B cell (primary cell): ENCODE measurements around the gene CFAP65. TPM values are rescaled to one million over a fixed set of nuclear protein-coding genes. Genes with fewer than 3 reads are reported as not detected.

Experiments
- ATAC-seq: fragments of 200-7000 bp; cut with Tn5 transposase; one replicate; pipeline ENCODE4 v1.10.0; 2021; ENCODE audit warnings: low read depth, mild to moderate bottlenecking, moderate number of reproducible peaks, moderate library complexity
- CTCF ChIA-PET: fragments of 350-600 bp; sonication (Branson Sonifier 250); formaldehyde crosslinking; loops from one replicate; lab custom pipeline; 2021; ENCODE audit warnings: antibody characterized with exemption, inconsistent platforms; lab: Charles Lee
- POLR2A ChIA-PET: fragments of 350-600 bp; sonication (Branson Sonifier 250); formaldehyde crosslinking; loops from one replicate; lab custom pipeline; 2021; ENCODE audit warnings: antibody characterized with exemption; lab: Charles Lee
- DNase-seq: peaks from one replicate; pipeline ENCODE4 v3.0.0; 2013
- H2AFZ ChIP-seq: 2 replicates; pipeline ENCODE4 v1.6.1; 2012; ENCODE audit warnings: mild to moderate bottlenecking, low read depth, low read length; ENCODE audit not compliant: insufficient read depth, poor library complexity, severe bottlenecking
- H3K27ac ChIP-seq, 2 donors: 1 replicate in 1 of 2; 2 replicates in 1 of 2; pipeline ENCODE4 v1.5.1; 2012 to 2013; ENCODE audit warnings: low read length in 2 of 2, mild to moderate bottlenecking in 2 of 2, moderate library complexity in 1 of 2
- H3K27me3 ChIP-seq, 4 experiments: fragments of 200-600 bp in 1 of 4; sonication (generic) in 1 of 4; replicated peaks in 1 of 4; 1 replicate in 2 of 4; 2 replicates in 2 of 4; pipeline versions ENCODE4 v1.6.1 to v1.7.0; 2013 to 2016; ENCODE audit warnings: low read length in 3 of 4, mild to moderate bottlenecking in 2 of 4, mixed read lengths in 1 of 4, moderate library complexity in 1 of 4; ENCODE audit not compliant: insufficient read depth in 4 of 4, control insufficient read depth in 3 of 4; ENCODE audit errors: control extremely low read depth in 1 of 4
- H3K36me3 ChIP-seq, 2 experiments: replicated peaks in 1 of 2; 1 replicate in 1 of 2; 2 replicates in 1 of 2; pipeline versions ENCODE4 v1.6.1 to v1.7.1; 2013; ENCODE audit warnings: low read length in 1 of 2; ENCODE audit not compliant: insufficient read depth in 2 of 2, control insufficient read depth in 1 of 2; ENCODE audit errors: control extremely low read depth in 1 of 2, extremely low read depth in 1 of 2
- H3K4me1 ChIP-seq, 2 donors: fragments of 200-600 bp in 1 of 2; sonication (generic) in 1 of 2; 1 replicate in 1 of 2; 2 replicates in 1 of 2; pipeline versions ENCODE4 v1.5.1 to v1.6.1; 2013 to 2017; ENCODE audit warnings: low read length in 2 of 2; ENCODE audit not compliant: control insufficient read depth in 2 of 2, insufficient read depth in 2 of 2
- H3K4me2 ChIP-seq: replicated peaks from 2 replicates; pipeline ENCODE3; 2012; ENCODE audit warnings: mild to moderate bottlenecking, low read depth, low read length; ENCODE audit not compliant: poor library complexity, severe bottlenecking
- H3K4me3 ChIP-seq, 5 experiments: fragments of 200-600 bp in 1 of 5; sonication (generic) in 1 of 5; 1 replicate in 3 of 5; 2 replicates in 2 of 5; pipeline versions ENCODE4 v1.5.1 to v1.7.0; 2011 to 2016; ENCODE audit warnings: low read length in 4 of 5, mild to moderate bottlenecking in 4 of 5, low read depth in 2 of 5, control low read depth in 1 of 5, moderate library complexity in 1 of 5; ENCODE audit not compliant: insufficient read depth in 1 of 5; ENCODE audit errors: control extremely low read depth in 1 of 5, extremely low read depth in 1 of 5
- H3K79me2 ChIP-seq: fragments of 200-600 bp; sonication (generic); one replicate; pipeline ENCODE4 v1.6.0; 2016; ENCODE audit warnings: low read length; ENCODE audit not compliant: control insufficient read depth, insufficient read depth
- H3K9ac ChIP-seq: fragments of 200-600 bp; sonication (generic); 2 replicates; pipeline ENCODE4 v1.6.1; 2017; ENCODE audit warnings: mild to moderate bottlenecking, low read length, moderate library complexity
- H3K9me3 ChIP-seq, 3 donors: one replicate each; pipeline versions ENCODE4 v1.6.1 to v1.7.1; 2013; ENCODE audit warnings: low read length in 2 of 3; ENCODE audit not compliant: control insufficient read depth in 2 of 3, insufficient read depth in 1 of 3; ENCODE audit errors: control extremely low read depth in 1 of 3
- H4K20me1 ChIP-seq: 2 replicates; pipeline ENCODE4 v1.6.0; 2012; ENCODE audit warnings: mild to moderate bottlenecking, low read length; ENCODE audit not compliant: insufficient read depth, control insufficient read depth, poor library complexity, severe bottlenecking
- H3K27ac Mint-ChIP-seq: one replicate; pipeline ENCODE4 v1.8.0; 2021; ENCODE audit warnings: mixed read lengths
- H3K27me3 Mint-ChIP-seq: one replicate; pipeline ENCODE4 v1.8.0; 2021; ENCODE audit warnings: mixed read lengths
- H3K4me1 Mint-ChIP-seq: one replicate; pipeline ENCODE4 v1.8.0; 2021; ENCODE audit warnings: mixed read lengths
- H3K4me3 Mint-ChIP-seq: one replicate; pipeline ENCODE4 v1.8.0; 2021; ENCODE audit warnings: mixed read lengths
- H3K9me3 Mint-ChIP-seq: one replicate; pipeline ENCODE4 v1.8.0; 2022; ENCODE audit warnings: mixed read lengths; ENCODE audit not compliant: insufficient read depth
- EZH2 ChIP-seq: IDR thresholded peaks from 2 replicates; pipeline ENCODE4 v1.6.1; 2012; ENCODE audit warnings: borderline replicate concordance, low read depth, mild to moderate bottlenecking, moderate library complexity, low read length; ENCODE audit not compliant: insufficient read depth, poor library complexity, severe bottlenecking
- WGBS: methylation state at CpG from one replicate; pipeline ENCODE4 v1.1.5; 2013; ENCODE audit warnings: missing lambda C conversion rate; ENCODE audit not compliant: insufficient coverage; 5-methylcytosine and 5-hydroxymethylcytosine counted together
- intact Hi-C: fragments of 100-400 bp; cut with micrococcal nuclease; formaldehyde crosslinking; loops from one replicate; pipeline ENCODE4 v1.10.0; 2022
- polyA plus RNA-seq: library from polyadenylated mRNA; depleted of rRNA; stranded (reverse); fragments of >200 nt; gene quantifications from 2 replicates; pipeline ENCODE4 v1.2.3, GENCODE V29; 2012
- total RNA-seq, 2 donors: library from RNA; stranded (reverse); fragments of 120-200 nt in 1 of 2; gene quantifications; 1 replicate in 1 of 2; 2 replicates in 1 of 2; pipeline versions ENCODE4 v1.2.3 to v1.2.4, GENCODE V29; 2013 to 2022
- TF ChIP-seq, protein P1 (sequence below): fragments of 200-600 bp; IDR thresholded peaks from one replicate; pipeline ENCODE4 v1.8.0; 2022; ENCODE audit warnings: antibody characterized with exemption, mild to moderate bottlenecking

The CFAP65 gene
- total and polyA plus RNA-seq, 2 donors (not counting 1 experiment from before 2014, with no cell fraction given), result not detected

DNA sequence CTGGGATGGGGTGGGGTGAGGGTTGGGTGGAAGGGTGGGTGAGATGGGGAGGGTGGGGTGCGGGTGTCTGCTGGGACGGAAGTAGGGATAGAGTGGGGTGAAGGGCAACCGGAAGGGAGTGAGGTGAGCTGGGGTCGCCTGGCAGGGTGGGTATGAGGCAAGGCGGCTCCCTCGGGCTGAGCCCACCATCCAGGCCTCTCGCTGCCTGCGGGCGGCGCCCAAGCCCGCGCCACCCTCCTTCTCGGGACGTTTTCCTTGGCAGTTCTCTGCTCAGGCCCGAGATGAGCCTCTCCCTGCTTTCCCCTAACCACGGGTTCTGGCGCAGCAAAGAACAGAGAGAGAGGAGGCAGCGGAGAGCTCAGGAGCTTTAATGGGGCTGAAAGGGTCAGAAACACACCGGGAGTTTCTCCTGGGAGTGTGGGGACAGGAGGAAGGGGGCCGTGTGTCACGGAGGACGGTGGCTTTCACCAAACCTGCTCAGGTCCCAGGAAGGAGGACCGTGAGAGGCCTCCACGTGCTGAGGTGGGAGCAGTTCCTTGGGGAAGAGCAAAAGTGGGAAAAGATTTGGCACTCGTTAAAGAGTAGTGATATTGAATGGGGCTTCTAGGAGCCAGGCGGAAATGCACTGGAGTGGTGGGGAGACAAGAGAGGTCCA lies 60.5 kb downstream of the CFAP65 start:
- DNase-seq (peak; percentile 56), ATAC-seq (no peak)
- peak overlapping the region in 4 of 5 experiments; percentile 1 to 58 (median 24) for H3K4me3 ChIP-seq
- POLR2A ChIA-PET, result no interaction called here
- Mint-ChIP-seq H3K27me3 (peaks cover 63% of the 10 kb centered on the region), H3K4me3 (peak overlapping the region; percentile 85), H3K9me3 (no peaks in the 10 kb centered on the region), H3K4me1 (peaks cover 30% of the 10 kb centered on the region), H3K27ac (no peak overlapping the region)
- peak overlapping the region; percentile 90 for H3K4me2 ChIP-seq
- no peak overlapping the region for H3K27ac ChIP-seq
- H3K79me2 ChIP-seq, result no peaks in the 10 kb centered on the region
- peaks cover 0 to 36% (median 0%) of the 10 kb centered on the region in 3 donors for H3K9me3 ChIP-seq
- peak; percentile 92 for TF ChIP-seq EZH2
- TF ChIP-seq, protein P1, sequence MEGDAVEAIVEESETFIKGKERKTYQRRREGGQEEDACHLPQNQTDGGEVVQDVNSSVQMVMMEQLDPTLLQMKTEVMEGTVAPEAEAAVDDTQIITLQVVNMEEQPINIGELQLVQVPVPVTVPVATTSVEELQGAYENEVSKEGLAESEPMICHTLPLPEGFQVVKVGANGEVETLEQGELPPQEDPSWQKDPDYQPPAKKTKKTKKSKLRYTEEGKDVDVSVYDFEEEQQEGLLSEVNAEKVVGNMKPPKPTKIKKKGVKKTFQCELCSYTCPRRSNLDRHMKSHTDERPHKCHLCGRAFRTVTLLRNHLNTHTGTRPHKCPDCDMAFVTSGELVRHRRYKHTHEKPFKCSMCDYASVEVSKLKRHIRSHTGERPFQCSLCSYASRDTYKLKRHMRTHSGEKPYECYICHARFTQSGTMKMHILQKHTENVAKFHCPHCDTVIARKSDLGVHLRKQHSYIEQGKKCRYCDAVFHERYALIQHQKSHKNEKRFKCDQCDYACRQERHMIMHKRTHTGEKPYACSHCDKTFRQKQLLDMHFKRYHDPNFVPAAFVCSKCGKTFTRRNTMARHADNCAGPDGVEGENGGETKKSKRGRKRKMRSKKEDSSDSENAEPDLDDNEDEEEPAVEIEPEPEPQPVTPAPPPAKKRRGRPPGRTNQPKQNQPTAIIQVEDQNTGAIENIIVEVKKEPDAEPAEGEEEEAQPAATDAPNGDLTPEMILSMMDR, result no peak
- H3K36me3 ChIP-seq, result no peaks in the 10 kb centered on the region
- intact Hi-C loops, result loop anchor here (1.0 to 5.0 kb wide), 4 partner anchors 84 to 174 kb away; no protein-coding TSS in a partner anchor
- peaks cover 0 to 81% (median 54%) of the 10 kb centered on the region in 4 experiments for H3K27me3 ChIP-seq
- H3K9ac ChIP-seq, result peak overlapping the region; percentile 52
- CTCF ChIA-PET, result interaction anchor here (0.6 to 3.3 kb wide), 27 partner anchors 11 to 408 kb away, joined by 3 to 55 read pairs (median 5); partner anchors contain the start of gene WNT10A
- peaks cover 37 to 58% of the 10 kb centered on the region in 2 donors for H3K4me1 ChIP-seq
- H2AFZ ChIP-seq, result peak overlapping the region; percentile 58
- 7% methylated on average over 26 of the region's 26 CpGs for WGBS
- H4K20me1 ChIP-seq, result no peaks in the 10 kb centered on the region
